Amygdala (tissue), 56 donors: Measurements from ENCODE around the gene KIF7.

Experiments used
- DNase-seq, 56 donors: peaks; one replicate each; lab custom pipeline; 2025; lab: John Stamatoyannopoulos, UW

Gene KIF7

DNA sequence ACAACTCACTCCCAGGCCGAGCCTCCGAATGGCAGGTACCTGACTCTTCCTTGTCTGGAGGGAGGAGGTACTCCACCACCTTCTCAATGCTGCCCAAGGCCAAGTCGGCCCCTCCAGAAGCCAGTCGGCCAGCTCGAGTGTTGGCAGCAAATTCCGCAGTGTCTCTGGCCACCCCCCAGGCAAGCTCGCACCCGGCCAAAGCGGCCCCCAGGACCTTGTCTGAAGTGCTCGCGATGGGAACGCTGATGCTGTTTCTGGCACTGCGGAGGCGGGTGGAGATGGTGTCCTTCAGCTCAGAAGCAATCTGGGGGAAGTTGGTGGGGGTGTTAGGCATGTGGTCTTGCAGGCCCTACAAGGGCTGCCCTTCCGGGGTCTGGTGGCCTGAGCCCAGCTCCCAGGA is 14.7 kb upstream of the KIF7 start:
- DNase-seq = no peak

DNA sequence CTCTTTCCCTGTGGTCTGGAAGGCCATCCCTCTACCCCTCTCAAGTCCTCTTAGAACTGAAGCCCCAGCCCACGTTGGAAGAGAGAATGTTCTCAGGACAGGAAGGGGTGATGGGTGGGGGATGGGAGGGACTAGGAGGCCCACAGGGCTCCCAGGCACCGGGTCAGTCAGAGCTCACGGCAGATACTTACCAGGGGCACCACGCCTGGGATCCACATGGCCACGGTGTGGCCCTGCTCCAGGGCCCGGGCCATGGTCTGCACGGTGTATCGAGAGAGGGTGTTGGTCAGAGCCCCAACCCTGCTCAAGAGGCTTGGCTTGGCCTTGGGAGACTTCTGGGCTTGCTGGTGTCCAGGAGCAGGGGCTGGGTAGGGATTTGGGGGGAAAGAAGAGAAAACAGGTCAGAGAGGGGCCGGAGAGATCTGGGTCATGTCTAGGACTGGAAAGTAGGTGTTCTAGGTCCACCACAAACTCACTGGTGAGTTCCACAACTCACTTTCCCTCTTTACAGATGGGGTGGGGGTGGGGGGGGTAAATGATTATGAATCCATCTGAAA is 14.1 kb upstream of the KIF7 start:
- DNase-seq = no peak

DNA sequence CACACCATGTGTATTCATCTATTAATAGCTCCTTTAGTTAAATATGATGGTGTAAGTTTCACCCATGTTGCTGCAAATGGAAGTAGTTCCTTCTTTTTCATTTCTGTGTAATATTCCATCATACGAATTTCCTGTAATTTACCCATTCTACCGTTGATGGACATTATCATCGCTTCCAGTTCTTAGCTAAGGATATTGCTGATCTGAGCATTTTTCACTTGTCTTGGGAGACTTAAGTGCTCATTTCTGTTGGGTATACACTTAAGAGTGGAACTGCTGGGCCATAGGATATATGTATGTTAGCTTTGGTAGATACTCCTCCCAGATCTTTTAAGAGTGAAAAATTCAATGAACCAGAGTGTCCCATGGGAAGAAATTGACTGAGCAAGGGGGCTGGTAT is 12.9 kb upstream of the KIF7 start:
- no peak for DNase-seq

DNA sequence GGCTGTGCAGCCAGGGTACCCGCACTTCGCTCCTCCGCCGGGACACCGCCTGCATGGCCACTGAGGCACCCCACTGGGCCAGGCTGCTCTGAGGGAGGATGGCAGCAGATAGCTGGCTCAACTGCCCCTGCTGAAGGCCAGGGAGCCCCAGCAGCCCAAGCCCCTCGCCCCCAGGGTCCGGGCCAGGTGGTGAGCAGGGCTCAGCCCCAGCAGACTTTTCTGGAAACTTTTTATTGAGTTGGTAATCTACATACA is 12.4 kb upstream of the KIF7 start:
- DNase-seq = no peak

DNA sequence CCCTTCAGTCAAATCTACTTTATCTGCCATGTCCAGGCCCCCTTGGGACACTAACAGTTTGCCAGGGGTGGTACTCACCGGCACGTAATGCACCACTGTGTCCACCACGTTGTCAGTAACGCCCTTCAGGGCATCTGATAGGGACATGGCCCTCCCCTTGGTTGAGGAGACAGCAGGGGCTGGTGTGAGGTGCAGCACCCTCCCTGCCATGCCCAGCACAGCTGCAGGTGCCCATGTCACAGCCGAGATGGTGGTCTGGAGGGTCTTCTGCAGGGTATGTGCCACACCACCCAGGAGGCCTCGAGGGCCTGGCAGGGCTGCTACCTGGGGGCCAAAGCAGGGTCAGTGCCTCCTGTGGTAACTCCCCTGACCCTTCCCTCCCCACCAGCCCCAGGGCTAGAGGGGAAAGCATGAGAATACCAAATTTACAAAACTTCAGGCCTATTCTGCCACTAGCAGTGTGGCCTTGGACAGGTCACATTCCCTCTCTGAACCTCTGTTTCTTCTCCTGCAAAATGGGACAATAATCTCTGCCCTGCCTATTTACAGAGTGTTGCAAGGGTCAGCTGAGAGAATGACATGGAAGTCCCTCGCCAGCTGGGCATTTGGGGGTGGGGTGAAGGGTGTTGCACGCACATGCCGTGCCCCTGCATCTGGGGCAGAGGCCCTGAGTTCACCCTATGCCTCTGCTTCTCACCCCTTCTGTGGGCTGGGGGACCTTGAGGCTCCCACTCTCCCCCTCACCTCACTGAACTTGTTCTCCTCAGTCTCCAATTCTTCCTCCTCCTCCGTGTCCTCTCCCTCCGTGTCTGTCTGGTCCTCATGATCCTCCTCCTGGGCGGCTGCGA is 11.8 kb upstream of the KIF7 start:
- no peak for DNase-seq

DNA sequence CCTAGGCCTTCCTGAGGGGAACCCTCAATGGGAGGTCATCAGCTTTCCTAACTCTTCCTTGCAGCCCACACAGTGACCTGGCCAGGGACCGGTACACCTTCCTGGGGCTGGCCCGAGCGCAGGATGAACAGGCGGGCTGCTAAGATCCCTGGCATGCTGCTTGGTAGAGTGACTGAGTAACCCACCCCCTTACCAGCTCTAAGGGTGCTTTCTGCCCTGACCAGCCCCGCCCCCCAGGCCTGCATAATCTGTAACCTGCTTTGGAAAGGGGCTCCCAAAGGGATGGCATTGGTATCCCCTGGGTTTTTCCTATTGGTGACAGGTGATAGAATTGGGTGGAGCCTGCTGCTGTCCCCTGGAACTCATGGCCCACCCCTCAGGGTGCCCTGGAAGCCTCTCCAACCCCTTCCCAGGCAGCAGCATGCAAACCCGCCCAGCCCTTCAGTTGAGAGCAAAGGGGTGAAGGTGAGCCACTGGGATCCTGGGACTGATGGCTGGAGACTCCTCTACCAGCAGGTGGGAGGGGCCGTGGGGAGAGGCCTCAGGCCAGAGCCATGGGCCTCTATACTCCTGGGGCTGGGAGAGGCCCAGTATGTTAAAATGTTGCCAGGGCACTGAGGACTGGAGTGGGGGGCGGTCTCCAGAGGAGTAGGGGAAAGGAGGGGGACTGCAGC is 11.1 kb upstream of the KIF7 start:
- no peak for DNase-seq

DNA sequence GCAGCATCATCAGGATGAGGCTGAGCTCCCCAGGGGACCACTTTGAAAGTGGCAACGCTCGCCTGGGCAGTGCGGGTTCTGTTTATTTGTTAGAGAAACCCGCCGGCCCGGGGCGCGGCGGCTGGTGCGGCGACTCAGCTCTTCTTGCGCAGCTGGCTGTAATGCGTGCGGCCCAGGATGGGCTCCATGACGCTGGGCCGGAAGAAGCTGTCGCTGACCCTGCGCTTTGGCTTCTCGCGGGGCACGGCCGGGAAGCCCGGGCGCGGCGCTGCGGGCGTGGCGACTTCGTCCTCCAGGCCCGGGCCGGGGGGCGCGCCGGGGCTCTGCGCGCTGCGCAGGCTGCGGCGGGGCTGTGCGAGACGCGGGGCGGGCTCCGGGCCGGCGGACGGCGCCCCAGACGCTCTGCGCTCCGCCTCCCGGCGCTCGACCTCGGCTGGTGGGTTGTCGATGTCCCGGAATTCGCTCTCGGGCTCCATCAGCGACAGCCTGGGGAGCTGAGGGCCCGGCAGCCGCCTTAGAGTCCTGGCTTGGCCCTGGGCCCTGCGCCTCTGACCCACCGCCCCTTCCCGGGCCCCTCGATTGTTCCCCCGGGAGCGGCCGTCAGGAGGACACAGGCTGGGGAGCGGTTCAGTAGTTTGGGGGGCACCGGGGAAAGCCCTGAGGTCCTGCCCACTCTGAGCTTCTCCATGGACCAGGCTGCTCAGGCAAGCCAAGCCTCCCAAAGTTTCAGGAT is 10.3 kb upstream of the KIF7 start:
- peak in 8 of 56 donors; percentile 13 to 30 (median 21) for DNase-seq

DNA sequence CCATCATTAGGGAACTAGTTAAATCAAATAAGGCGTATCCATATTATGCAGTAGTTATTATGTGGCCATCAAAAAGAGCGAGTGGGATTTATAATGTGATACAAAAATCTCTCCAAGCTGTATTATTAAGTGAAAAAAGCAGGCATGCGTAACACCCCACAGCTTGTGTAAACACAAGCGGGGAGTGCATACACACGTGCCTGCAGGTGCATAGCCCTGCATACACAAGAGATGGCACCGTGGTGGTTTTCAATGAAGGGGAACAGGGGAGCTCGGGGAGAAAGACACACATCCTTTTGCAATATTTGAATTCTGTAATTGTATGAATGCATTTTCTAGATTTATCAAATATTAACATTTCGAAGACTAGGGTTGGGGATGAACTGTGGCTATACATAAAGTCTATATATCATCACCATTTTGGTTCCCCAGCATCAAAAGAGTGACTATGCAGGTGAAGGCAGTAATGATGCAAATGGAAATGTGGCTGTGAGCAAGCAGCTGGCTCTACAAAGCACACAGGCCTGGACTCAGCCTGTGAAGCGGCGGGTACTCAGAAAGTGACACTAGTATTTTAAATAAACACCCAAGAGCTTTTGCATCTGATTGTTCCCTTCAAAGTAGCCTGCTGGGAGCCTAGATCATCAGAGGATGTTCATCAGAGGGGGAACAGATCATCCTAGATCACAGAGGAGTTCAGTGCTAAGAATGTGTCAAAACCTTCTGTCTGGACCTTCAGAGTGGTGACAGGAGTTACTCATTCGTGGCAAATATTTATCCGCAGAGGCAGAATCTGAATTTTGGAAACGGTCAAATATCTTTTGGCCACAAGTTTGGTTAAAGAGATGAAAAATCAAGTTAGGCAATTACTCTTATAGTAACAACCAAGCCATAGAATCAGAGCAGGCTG is 9.4 kb upstream of the KIF7 start:
- no peak for DNase-seq

DNA sequence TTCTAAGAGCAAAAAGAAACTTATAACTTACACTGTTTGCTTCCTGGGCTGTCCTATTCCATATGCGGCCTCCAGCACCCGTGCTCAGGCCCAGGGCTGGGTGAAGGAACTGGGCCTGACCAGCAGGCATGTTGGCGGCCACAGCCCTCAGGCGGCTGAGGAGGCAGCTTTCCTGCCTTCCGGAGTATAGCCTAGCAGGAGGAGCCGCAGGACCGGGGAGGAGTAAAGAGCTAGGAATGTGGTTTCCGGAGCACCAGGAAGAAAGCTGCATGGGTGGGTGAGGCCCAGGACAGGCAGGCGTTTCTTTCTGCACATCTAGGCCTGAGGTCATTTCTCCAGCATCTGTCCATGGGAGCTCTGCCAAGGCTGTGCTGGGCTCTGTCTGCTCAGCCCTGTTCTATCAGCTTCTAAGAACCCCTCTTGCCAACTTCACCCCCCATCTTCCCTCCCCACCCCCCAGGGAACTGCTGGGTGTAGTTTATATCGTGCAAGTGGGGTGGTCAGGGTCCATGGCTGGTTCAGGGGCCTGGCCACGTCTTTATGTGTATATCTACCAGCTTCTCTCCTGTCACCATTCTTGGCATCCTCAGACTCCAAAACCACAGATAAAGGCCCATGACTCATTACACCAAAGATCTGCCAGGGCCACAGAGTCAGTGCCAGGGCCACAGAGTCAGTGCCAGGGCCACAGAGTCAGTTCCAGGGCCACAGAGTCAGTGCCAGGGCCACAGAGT is 7.8 kb upstream of the KIF7 start:
- no peak for DNase-seq

DNA sequence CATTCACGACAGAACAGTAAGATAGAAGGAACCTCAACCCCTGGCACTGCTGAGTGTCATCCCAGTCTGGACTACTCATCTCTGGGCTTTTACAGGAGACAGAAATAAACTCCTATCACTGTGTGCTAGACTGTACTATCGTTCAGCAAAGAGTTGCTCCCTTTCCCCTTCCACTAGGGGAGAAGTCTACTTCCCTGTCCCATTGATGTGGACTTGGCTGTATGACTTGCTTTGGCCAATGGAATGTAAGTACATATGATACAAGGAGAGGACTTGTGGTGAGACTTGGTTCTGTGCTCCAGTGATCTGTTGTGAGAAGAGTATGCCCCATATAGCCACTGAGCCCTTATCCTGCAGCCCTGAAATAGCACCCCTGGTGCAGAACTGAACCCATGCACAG is 5.3 kb upstream of the KIF7 start:
- DNase-seq = no peak

DNA sequence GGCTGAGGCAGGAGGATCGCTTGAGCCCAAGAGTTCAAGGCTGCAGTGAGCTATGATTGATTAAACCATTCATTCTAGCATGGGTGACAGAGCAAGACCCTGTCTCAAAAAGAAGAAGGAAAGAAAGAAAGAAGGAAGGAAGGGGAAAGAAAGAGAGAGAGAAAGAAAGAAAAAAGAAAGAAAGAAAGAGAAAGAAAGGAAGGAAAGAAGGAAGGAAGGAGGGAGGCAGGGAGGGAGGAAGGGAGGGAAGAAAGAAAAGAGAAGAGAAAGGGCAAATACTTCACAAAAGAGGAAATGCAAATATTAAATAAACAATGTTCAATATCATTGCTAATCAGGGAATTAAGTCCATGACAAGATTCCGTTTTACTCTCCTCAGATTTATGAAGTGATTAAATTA is 4.0 kb upstream of the KIF7 start:
- DNase-seq = no peak

DNA sequence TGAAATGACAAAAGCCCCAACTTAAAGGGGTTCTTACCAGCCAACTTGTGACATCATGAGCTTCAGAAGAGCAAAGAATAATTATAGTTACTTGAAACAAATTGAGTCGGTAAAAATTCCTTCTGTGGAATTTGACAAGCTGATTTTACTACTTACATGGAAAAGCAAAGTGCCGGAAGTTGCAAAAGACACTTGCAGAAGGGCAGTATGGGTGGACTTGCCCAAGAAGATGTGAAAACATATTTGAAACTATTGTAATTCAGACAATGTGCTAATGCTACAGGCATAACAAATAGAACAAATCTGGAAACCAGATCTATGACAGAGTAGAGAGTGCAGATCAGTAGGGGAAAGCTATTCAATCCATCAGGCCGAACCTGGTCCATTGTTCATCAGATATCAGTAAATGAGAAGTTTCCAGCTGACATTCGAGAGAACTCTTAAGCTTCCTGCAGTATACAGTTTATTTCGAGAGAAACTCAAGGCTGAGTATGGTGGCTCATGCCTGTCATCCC is 2.5 kb upstream of the KIF7 start:
- DNase-seq = no peak

DNA sequence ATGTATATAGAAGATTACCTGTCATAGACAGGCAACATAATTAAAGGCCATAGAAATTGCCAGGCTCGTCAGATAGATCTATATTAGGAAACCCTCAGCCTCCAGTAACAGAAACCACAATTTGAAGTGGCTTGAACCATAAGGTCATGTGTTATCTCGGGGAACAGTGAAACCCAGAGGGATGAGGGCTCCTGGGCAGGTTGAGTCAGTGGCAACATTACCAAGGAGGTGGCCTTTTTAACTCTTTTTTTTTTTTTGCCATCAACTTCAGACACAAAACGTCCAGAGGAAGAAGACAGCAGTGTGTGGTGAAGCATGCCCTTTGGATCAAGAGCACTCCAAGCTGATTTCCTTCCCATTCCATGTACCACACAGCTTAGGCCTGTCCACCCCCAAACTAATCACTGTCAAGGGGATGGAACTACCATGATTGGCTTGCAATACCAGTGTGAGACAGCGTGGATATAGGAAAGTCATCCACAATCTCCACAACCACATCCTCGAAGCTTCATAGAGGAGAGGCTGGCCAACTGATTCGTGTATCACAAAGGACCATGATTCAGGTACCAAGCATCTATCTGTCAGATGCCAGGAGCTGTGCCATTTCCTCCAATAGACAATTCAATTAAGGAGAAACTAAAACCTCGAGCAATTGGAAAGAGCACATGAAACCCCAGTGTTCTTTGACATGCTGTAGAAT is 999 bp upstream of the KIF7 start:
- DNase-seq = no peak

DNA sequence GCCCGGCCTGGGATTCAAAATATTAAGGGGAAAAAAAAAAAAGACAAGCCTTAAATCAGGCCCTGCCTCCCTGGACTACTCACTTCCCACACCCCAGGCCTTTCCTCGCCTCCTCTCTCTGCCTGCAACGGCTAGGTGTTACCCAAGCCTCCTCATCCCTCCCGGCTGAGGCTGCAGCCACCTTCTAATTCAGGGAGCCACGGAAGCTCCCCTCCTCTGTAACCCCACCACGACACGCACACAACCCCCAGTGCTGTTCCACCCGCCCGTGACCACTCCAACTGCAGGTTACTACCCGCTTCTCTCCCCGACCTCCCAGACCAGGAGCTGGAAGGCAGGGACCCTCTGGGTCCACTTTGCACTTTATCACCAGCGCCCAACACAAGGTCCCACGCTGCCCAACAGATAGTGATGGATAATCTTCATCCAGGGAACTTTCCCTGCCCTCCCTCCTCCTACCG is 936 bp downstream of the KIF7 start:
- no peak for DNase-seq

DNA sequence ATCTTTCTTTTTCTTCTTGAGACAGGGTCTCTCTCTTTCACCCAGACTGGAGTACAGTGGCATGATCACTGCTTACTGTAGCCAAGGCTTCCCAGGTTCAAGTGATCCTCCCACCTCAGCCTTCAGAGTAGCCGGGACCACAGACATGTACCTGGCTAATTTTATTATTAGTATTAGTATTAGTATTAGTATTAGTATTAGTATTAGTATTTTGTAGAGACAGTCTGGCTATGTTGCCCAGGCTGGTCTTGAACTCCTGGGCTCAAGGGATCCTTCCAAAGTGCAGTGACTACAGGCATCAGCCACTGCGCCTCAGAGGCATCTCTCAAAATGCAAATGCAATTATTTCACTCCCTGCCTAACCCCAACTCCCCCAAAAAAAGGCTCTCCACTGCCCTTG is 1.7 kb downstream of the KIF7 start:
- no peak for DNase-seq

DNA sequence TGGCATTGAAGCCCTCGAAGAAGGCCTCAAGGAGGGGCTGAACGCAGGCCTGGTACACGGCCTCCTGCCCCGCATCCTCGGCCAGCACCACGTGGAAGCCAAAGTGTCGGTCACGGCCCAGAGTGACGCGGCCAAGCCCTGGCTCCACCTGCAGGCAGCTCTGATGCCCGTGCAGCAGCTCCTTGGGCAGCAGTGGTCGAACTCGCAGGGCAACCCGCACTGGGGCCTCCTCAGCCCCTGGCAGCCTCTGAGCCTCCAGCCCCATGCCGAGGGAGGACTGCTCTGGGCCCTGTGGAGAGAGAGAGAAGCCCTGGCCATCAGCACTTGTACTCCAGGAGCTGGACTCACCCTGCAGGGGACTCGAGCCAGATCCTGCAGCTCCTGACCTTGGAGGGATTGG is 2.6 kb downstream of the KIF7 start:
- DNase-seq = no peak

DNA sequence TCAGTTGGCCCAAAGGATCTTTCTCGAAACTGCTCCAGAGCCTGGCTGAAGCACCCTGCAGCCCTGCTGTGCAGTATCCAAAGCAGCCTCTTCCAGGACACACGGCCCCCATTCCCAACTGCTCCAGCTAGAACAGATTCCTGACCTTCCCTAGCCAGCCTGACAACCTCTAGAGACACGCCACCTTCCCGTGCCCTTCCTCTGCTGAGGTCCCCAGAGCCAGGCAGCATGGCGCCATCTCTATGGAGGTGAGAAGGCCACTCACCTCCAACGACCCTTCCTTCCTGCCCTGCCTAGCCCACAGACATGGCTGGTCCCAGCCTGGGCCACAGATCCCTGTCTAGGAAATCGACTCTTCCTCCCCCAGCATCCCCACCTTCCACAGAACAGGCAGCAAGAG is 3.1 kb downstream of the KIF7 start:
- DNase-seq = no peak

DNA sequence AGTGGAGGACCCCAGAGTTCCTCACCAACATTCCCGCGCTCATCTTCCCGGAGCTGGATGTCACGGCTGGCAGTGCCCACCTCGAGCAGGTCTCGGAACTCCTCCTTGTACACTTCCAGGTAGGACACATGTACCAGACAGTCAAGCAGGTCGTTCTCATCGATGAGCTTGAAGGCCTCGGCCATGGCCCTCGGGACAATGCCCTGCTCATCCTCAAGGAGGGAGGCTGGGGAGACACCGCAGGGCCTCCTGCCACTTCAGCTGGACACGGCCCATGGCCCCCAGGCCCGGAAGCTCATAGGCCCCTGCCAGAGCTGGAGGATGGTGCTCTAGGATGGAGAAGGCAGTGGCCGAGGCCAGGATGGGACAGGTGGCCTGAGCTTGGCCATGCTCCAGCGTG is 5.6 kb downstream of the KIF7 start:
- DNase-seq = no peak
